HepG2 (cell line): Measurements from ENCODE around the gene FAM193A. TPM values are rescaled to one million over a fixed set of nuclear protein-coding genes. Genes with fewer than 3 reads are reported as not detected.

Experiments used
- ATAC-seq: fragments of 200-7000 bp; cut with Tn5 transposase; 3 replicates; pipeline ENCODE4 v1.9.1; 2020; ENCODE audit warnings: mild to moderate bottlenecking, moderate library complexity
- Bru-seq: library from RNA; stranded (reverse); fragments of 400-500 nt; gene quantifications from one replicate; lab custom pipeline; 2021; lab: Mats Ljungman, UMichigan
- BruChase-seq, 2 experiments: library from RNA; stranded (reverse); fragments of 400-500 nt; gene quantifications; one replicate each; lab custom pipeline; 2021; lab: Mats Ljungman, UMichigan
- BruUV-seq: library from RNA; stranded (reverse); fragments of 400-500 nt; replicated peaks from 2 replicates; lab custom pipeline; 2021; lab: Mats Ljungman, UMichigan
- CTCF ChIA-PET: fragments of 300-600 bp; formaldehyde crosslinking; extraction: SDS; loops from one replicate; lab custom pipeline; 2021; ENCODE audit warnings: low total read pairs, inconsistent platforms, low intra/inter-chr PET ratio; lab: Yijun Ruan, JAX
- POLR2A ChIA-PET: fragments of 350-600 bp; sonication (Branson Sonifier 250); formaldehyde crosslinking; loops from one replicate; lab custom pipeline; 2020; ENCODE audit warnings: antibody characterized with exemption, inconsistent platforms; lab: Yijun Ruan, JAX
- DNase-seq: peaks from one replicate; pipeline ENCODE4 v3.0.0-alpha.2; 2015; ENCODE audit warnings: low spot score
- FAIRE-seq: peaks from 3 replicates; lab custom pipeline; 2011; peaks lifted over from hg19 to GRCh38; lab: Jason Lieb, UNC
- H2AFZ ChIP-seq: one replicate; pipeline ENCODE4 v1.6.1; 2011; ENCODE audit warnings: low read length, inconsistent platforms
- H3K27ac ChIP-seq: fragments of 300-600 bp; 3 replicates; pipeline ENCODE4 v1.8.0; 2011; ENCODE audit warnings: mixed run types, mild to moderate bottlenecking, mixed read lengths, low read length, inconsistent platforms; ENCODE audit not compliant: insufficient read depth; ENCODE audit errors: extremely low read length
- H3K27me3 ChIP-seq, 2 experiments: fragments of 200-600 bp in 1 of 2; 2 replicates in 1 of 2; 3 replicates in 1 of 2; pipeline versions ENCODE4 v1.6.0 to v1.8.0; 2011; ENCODE audit warnings: low read length in 2 of 2, mild to moderate bottlenecking in 2 of 2, moderate library complexity in 2 of 2, inconsistent platforms in 1 of 2; ENCODE audit not compliant: insufficient read depth in 2 of 2, control insufficient read depth in 1 of 2
- H3K36me3 ChIP-seq, 2 experiments: fragments of 200-600 bp in 1 of 2; replicated peaks in 1 of 2; 2 replicates in 1 of 2; 3 replicates in 1 of 2; pipeline versions ENCODE4 v1.5.1 to v1.8.0; 2011; ENCODE audit warnings: low read length in 2 of 2, inconsistent platforms in 1 of 2; ENCODE audit not compliant: insufficient read depth in 2 of 2, control insufficient read depth in 1 of 2
- H3K4me1 ChIP-seq: 2 replicates; pipeline ENCODE4 v1.5.1; 2012; ENCODE audit warnings: low read length, inconsistent platforms; ENCODE audit not compliant: insufficient read depth
- H3K4me2 ChIP-seq: 2 replicates; pipeline ENCODE4 v1.6.0; 2011; ENCODE audit warnings: low read depth, low read length, inconsistent platforms
- H3K4me3 ChIP-seq, 3 experiments: fragments of 200-600 bp in 1 of 3; sonication (generic), shearing (Covaris generic) in 1 of 3; replicated peaks in 1 of 3; 2 replicates each; pipeline ENCODE4 v1.5.1; 2011 to 2016; ENCODE audit warnings: low read length in 3 of 3, inconsistent platforms in 2 of 3, low read depth in 2 of 3, mild to moderate bottlenecking in 2 of 3, control low read depth in 1 of 3, mixed read lengths in 1 of 3; ENCODE audit not compliant: insufficient read depth in 1 of 3
- H3K79me2 ChIP-seq: one replicate; pipeline ENCODE4 v1.6.1; 2011; ENCODE audit warnings: low read length, inconsistent platforms; ENCODE audit not compliant: insufficient read depth
- H3K9ac ChIP-seq: 2 replicates; pipeline ENCODE4 v1.6.0; 2011; ENCODE audit warnings: mild to moderate bottlenecking, low read depth, low read length, inconsistent platforms; ENCODE audit not compliant: insufficient read depth
- H3K9me3 ChIP-seq: 2 replicates; pipeline ENCODE4 v1.5.1; 2012; ENCODE audit warnings: mild to moderate bottlenecking, low read length
- H4K20me1 ChIP-seq: 2 replicates; pipeline ENCODE4 v1.6.0; 2011; ENCODE audit warnings: inconsistent platforms, mild to moderate bottlenecking, low read length, moderate library complexity; ENCODE audit not compliant: insufficient read depth
- CEBPG ChIP-seq: IDR thresholded peaks from 2 replicates; pipeline ENCODE4 v1.6.1; 2016
- FOXJ3 ChIP-seq: sonication (generic); formaldehyde crosslinking; IDR thresholded peaks from 2 replicates; pipeline ENCODE4 v1.4.0; 2020; ENCODE audit warnings: missing genetic modification reagents, mild to moderate bottlenecking, borderline replicate concordance
- KLF9 ChIP-seq: IDR thresholded peaks from 2 replicates; pipeline ENCODE4 v1.6.1; 2016; ENCODE audit warnings: low read depth
- RFXAP ChIP-seq: sonication (generic); formaldehyde crosslinking; IDR thresholded peaks from 2 replicates; pipeline ENCODE4 v1.4.0; 2020; ENCODE audit warnings: missing genetic modification reagents, borderline replicate concordance
- SNAPC2 ChIP-seq: sonication (generic); formaldehyde crosslinking; IDR thresholded peaks from 2 replicates; pipeline ENCODE4 v1.8.1; 2022; ENCODE audit warnings: mild to moderate bottlenecking, missing genetic modification reagents
- ZFX ChIP-seq: sonication (generic); formaldehyde crosslinking; IDR thresholded peaks from 2 replicates; pipeline ENCODE4 v1.4.0; 2020; ENCODE audit warnings: mild to moderate bottlenecking, low read depth, missing genetic modification reagents, moderate library complexity
- ZNF33A ChIP-seq: sonication (generic); formaldehyde crosslinking; IDR thresholded peaks from 2 replicates; pipeline ENCODE4 v1.5.1; 2020; ENCODE audit warnings: missing genetic modification reagents, mild to moderate bottlenecking, moderate library complexity, borderline replicate concordance
- ZNF615 ChIP-seq: sonication (generic); formaldehyde crosslinking; IDR thresholded peaks from 2 replicates; pipeline ENCODE4 v1.5.0; 2020; ENCODE audit warnings: mild to moderate bottlenecking, missing genetic modification reagents, borderline replicate concordance
- WGBS: methylation state at CpG from one replicate; pipeline ENCODE4 v1.1.6; 2017; ENCODE audit warnings: low lambda C conversion rate; 5-methylcytosine and 5-hydroxymethylcytosine counted together
- in situ Hi-C: cut with HindIII; loops from 2 replicates; pipeline ENCODE4 v1.10.0; 2017; ENCODE audit warnings: low pct_unique_long_range_greater_than_20kb; ENCODE audit not compliant: extremely low pct_ligation_motif_present
- intact Hi-C: fragments of 100-400 bp; cut with micrococcal nuclease; formaldehyde crosslinking; loops from one replicate; pipeline ENCODE4 v1.10.0; 2022; ENCODE audit not compliant: unreplicated experiment
- long read RNA-seq, 2 experiments: library from RNA in 1 of 2; library from polyadenylated mRNA in 1 of 2; stranded (forward) in 1 of 2; unstranded in 1 of 2; transcript quantifications; one replicate each; pipeline ENCODE4 v2.0.0, GENCODE V29; 2019 to 2022
- polyA minus RNA-seq, 3 experiments: library from RNA; depleted of rRNA, polyadenylated mRNA; stranded (reverse); fragments of >200 nt; gene quantifications; 2 replicates each; pipeline ENCODE4 v1.2.3, GENCODE V29; 2011; ENCODE audit warnings: low replicate concordance in 1 of 3
- polyA plus RNA-seq, 8 experiments: library from polyadenylated mRNA; depleted of rRNA in 3 of 8; stranded (reverse) in 7 of 8; unstranded in 1 of 8; fragments of >200 nt; fragmentation: Illumina TruSeq in 4 of 8; extraction: Trizol in 4 of 8; gene quantifications; 2 replicates each; pipeline versions ENCODE4 v1.2.1 to v1.2.3, GENCODE V29; 2011 to 2016; ENCODE audit warnings: low read depth in 4 of 8, missing spikeins in 1 of 8, mixed read lengths in 1 of 8; ENCODE audit not compliant: insufficient read depth in 1 of 8
- total RNA-seq, 5 experiments: library from RNA; depleted of rRNA; stranded (reverse); fragments of >200 nt; fragmentation: Illumina TruSeq; extraction: Trizol; gene quantifications; 2 replicates each; pipeline ENCODE4 v1.2.3, GENCODE V29; 2016; ENCODE audit warnings: low read depth in 1 of 5
- TF ChIP-seq, protein P1 (sequence below): sonication (generic); formaldehyde crosslinking; IDR thresholded peaks from 2 replicates; pipeline ENCODE4 v1.4.0; 2020; ENCODE audit warnings: missing genetic modification reagents; ENCODE audit errors: not compliant biosample characterization
- TF ChIP-seq, protein P2 (sequence below): sonication (generic); formaldehyde crosslinking; IDR thresholded peaks from 2 replicates; pipeline ENCODE4 v1.8.1; 2023; ENCODE audit warnings: missing genetic modification reagents, mild to moderate bottlenecking, borderline replicate concordance

FAM193A gene, protein sequence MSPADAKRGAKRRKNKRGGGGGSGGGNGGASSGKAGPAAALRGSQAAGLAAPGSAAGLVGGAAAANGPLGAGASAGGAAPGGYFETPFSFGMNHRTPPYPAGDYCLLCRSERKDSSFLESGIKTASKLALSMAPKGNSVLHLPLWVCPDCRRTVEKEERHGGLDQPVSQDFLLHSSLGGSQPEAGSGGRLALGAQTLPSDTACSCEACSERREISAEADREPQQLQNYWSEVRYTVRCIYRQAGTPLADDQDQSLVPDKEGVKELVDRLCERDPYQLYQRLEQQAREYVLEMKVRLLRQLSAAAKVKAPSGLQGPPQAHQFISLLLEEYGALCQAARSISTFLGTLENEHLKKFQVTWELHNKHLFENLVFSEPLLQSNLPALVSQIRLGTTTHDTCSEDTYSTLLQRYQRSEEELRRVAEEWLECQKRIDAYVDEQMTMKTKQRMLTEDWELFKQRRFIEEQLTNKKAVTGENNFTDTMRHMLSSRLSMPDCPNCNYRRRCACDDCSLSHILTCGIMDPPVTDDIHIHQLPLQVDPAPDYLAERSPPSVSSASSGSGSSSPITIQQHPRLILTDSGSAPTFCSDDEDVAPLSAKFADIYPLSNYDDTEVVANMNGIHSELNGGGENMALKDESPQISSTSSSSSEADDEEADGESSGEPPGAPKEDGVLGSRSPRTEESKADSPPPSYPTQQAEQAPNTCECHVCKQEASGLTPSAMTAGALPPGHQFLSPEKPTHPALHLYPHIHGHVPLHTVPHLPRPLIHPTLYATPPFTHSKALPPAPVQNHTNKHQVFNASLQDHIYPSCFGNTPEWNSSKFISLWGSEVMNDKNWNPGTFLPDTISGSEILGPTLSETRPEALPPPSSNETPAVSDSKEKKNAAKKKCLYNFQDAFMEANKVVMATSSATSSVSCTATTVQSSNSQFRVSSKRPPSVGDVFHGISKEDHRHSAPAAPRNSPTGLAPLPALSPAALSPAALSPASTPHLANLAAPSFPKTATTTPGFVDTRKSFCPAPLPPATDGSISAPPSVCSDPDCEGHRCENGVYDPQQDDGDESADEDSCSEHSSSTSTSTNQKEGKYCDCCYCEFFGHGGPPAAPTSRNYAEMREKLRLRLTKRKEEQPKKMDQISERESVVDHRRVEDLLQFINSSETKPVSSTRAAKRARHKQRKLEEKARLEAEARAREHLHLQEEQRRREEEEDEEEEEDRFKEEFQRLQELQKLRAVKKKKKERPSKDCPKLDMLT (N-terminal part only)
- total RNA-seq (2016; rRNA removed; fragmentation: Illumina TruSeq; extraction: Trizol), result 7.2 and 8.7 TPM in 2 replicates
- total RNA-seq (2016; cell fraction: cytosol; rRNA removed; fragmentation: Illumina TruSeq; extraction: Trizol; ENCODE audit: low read depth), result 10.0 and 11.2 TPM in 2 replicates
- total RNA-seq (2016; cell fraction: insoluble cytoplasmic fraction; rRNA removed; fragmentation: Illumina TruSeq; extraction: Trizol), result 6.1 and 8.2 TPM in 2 replicates
- 9.2 and 9.9 TPM in 2 replicates for total RNA-seq (2016; cell fraction: membrane; rRNA removed; fragmentation: Illumina TruSeq; extraction: Trizol)
- total RNA-seq (2016; cell fraction: nucleus; rRNA removed; fragmentation: Illumina TruSeq; extraction: Trizol), result 12.3 and 15.0 TPM in 2 replicates
- polyA plus RNA-seq (2011; rRNA removed), result 5.7 and 6.0 TPM in 2 replicates
- polyA plus RNA-seq (2011; cell fraction: cytosol; rRNA removed), result 3.9 and 4.1 TPM in 2 replicates
- polyA plus RNA-seq (2011; cell fraction: nucleus; rRNA removed), result 19.7 and 23.8 TPM in 2 replicates
- 10.7 and 11.2 TPM in 2 replicates for polyA plus RNA-seq (2012)
- polyA plus RNA-seq (2016; cell fraction: cytosol; fragmentation: Illumina TruSeq; extraction: Trizol; ENCODE audit: low read depth), result 1.3 and 1.9 TPM in 2 replicates
- polyA plus RNA-seq (2016; cell fraction: insoluble cytoplasmic fraction; fragmentation: Illumina TruSeq; extraction: Trizol; ENCODE audit: low read depth), result 6.5 and 8.6 TPM in 2 replicates
- 3.8 and 4.2 TPM in 2 replicates for polyA plus RNA-seq (2016; cell fraction: membrane; fragmentation: Illumina TruSeq; extraction: Trizol; ENCODE audit: low read depth)
- 32.1 and 35.7 TPM in 2 replicates for polyA plus RNA-seq (2016; cell fraction: nucleus; fragmentation: Illumina TruSeq; extraction: Trizol; ENCODE audit: insufficient read depth, low read depth)
- polyA minus RNA-seq (2011; rRNA and poly(A)+ RNA removed; ENCODE audit: low replicate concordance), result 12.2 and 18.8 TPM in 2 replicates
- polyA minus RNA-seq (2011; cell fraction: cytosol; rRNA and poly(A)+ RNA removed), result 10.0 and 11.0 TPM in 2 replicates
- polyA minus RNA-seq (2011; cell fraction: nucleus; rRNA and poly(A)+ RNA removed), result 28.3 and 28.6 TPM in 2 replicates
- Bru-seq, nascent RNA, result percentile 78 among the genes with signal in this experiment
- BruChase-seq, experiment 1, labeled RNA remaining after a 6-hour chase, result percentile 83 among the genes with signal in this experiment
- percentile 78 among the genes with signal in this experiment for BruChase-seq, experiment 2, labeled RNA remaining after a 2-hour chase
- long read RNA-seq, experiment 1, partial matches to known transcripts, result 1 of 2 reads
- long read RNA-seq, experiment 1, other reads (novel, unspliced or antisense), result 1 of 2 reads
- long read RNA-seq, experiment 2, partial matches to known transcripts, result 23 of 40 reads
- long read RNA-seq, experiment 2, other reads (novel, unspliced or antisense), result 16 of 40 reads

DNA sequence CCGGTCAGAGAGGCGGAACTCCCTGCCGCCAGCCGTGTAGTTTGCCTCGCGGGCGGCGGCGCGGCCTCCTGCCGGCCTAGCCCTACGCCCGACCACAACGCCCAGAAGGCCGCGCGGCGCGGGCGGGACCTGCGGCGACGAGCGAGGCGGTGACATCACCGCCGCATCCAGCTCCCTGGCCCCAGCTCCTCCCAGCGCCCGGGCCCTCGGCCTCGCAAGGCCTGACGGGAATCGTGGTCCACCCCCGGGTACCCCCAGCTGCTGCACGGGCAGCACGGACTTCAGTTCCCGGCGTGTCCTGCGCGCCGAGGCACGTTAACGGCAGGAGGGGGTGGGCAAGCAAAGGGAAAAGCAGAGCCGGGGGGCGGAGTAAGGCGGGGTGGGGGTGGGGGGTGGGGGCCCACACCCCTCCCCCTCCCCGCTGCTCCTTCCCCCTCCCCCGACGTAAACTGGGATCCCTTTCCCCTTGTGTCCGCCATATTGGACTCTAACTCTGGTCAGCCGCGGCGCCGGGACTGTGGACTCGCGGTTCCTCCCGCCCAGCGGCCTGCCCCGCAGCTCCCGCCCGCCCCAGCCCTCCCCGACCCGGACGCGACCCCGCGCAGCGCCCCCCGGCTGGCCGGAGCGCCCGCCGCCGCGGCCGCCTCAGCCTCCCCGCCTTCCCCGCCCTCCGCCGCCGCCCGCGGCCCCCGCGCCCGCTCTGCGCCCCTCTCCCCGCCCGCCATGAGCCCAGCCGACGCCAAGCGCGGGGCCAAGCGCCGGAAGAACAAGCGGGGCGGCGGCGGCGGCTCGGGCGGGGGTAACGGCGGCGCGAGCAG, at the start of gene FAM193A:
Gene FAM193A (plus strand): TSS at position 455 of the 818 bp plus-strand sequence. CDS start 269 bp downstream, at position 724.
- in situ Hi-C loops (no loop called here), intact Hi-C loops (loop anchor here (2.0 kb wide), 1 partner anchor 68 kb away; the partner anchor contains the start of gene RNF4)
- CTCF ChIA-PET, result no interaction called here
- POLR2A ChIA-PET, result interaction anchor here (0.6 to 2.5 kb wide), 15 partner anchors 8 to 399 kb away, joined by 3 to 25 read pairs (median 3); partner anchors contain the start of genes HAUS3, MXD4, POLN and RNF4
- peaks cover 22% of the 10 kb centered on the region for H4K20me1 ChIP-seq
- no TSS peak for BruUV-seq
- 2% methylated on average over 19 of the region's 106 CpGs for WGBS
- peak within 1 kb of the TSS; percentile 94 for H3K9ac ChIP-seq
- H3K27ac ChIP-seq, result peak within 1 kb of the TSS; percentile 86
- no peaks in the 10 kb centered on the region; a peak in 1 of 5 replicates for H3K27me3 ChIP-seq
- peak within 1 kb of the TSS; percentile 96 for H3K4me2 ChIP-seq
- ATAC-seq (peak; percentile 90), FAIRE-seq (no peak), DNase-seq (peak; percentile 96)
- H3K79me2 ChIP-seq, result peaks cover 41% of the 10 kb centered on the region
- no peak within 1 kb of the TSS for H2AFZ ChIP-seq
- peak within 1 kb of the TSS; percentile 89 to 92 (median 91) for H3K4me3 ChIP-seq
- H3K9me3 ChIP-seq, result no peaks in the 10 kb centered on the region
- H3K36me3 ChIP-seq, result no peaks in the 10 kb centered on the region
- peaks cover 20% of the 10 kb centered on the region for H3K4me1 ChIP-seq
- TF ChIP-seq, protein P1, sequence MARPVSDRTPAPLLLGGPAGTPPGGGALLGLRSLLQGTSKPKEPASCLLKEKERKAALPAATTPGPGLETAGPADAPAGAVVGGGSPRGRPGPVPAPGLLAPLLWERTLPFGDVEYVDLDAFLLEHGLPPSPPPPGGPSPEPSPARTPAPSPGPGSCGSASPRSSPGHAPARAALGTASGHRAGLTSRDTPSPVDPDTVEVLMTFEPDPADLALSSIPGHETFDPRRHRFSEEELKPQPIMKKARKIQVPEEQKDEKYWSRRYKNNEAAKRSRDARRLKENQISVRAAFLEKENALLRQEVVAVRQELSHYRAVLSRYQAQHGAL, result no peak
- TF ChIP-seq ZNF615 (CRISPR knock-in tag) (no peak), RFXAP (CRISPR knock-in tag) (peak; percentile 54; the same call in 1 of the 2 replicates), KLF9 (CRISPR knock-in tag) (no peak), ZNF33A (no peak), CEBPG (CRISPR knock-in tag) (0 out of 2 replicates have a peak, but pooled peaks have one; percentile 7), SNAPC2 (CRISPR knock-in tag) (no peak), FOXJ3 (CRISPR knock-in tag) (no peak), ZFX (CRISPR knock-in tag) (peak; percentile 74)
- TF ChIP-seq, protein P2, sequence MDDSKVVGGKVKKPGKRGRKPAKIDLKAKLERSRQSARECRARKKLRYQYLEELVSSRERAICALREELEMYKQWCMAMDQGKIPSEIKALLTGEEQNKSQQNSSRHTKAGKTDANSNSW (CRISPR knock-in tag), result no peak
